Spleen (tissue), 7 donors: Measurements from ENCODE around the gene DENND1C.

ENCODE experiments used
- CTCF ChIP-seq, 11 experiments: fragments of 200-600 bp in 7 of 11; fragments of 450-650 bp in 4 of 11; sonication (generic) in 4 of 11; IDR thresholded peaks in 8 of 11; conservative IDR thresholded peaks in 3 of 11; 1 replicate in 7 of 11; 2 replicates in 4 of 11; pipeline versions ENCODE4 v1.4.0 to v1.8.0; 2016 to 2021; ENCODE audit warnings: antibody characterized with exemption in 11 of 11, inconsistent platforms in 4 of 11, mild to moderate bottlenecking in 1 of 11
- POLR2A ChIP-seq, 3 donors: fragments of 450-650 bp; IDR thresholded peaks; one replicate each; pipeline ENCODE4 v1.5.1; 2017; ENCODE audit warnings: antibody characterized with exemption in 3 of 3, mild to moderate bottlenecking in 1 of 3
- POLR2AphosphoS5 ChIP-seq, 3 donors: sonication (generic); formaldehyde crosslinking; IDR thresholded peaks; one replicate each; pipeline ENCODE4 v1.5.1; 2017; ENCODE audit warnings: antibody characterized with exemption in 3 of 3
- donor health status: DM: no; HTN: no; CAD: no; lungs with moderate emphysema.
- donor health status: DM: no; HTN: no; CAD: no.
- donor health status: DM: no; HTN: no; CAD: no.

GRCh38 chr19:6424195-6424938 is 57.2 kb downstream of the DENND1C start, which contains the start of gene KHSRP:
- peak; percentile 93 to 95 (median 93) for TF ChIP-seq POLR2AphosphoS5 (IDR thresholded peaks at IDR 0.05)
- no peak for TF ChIP-seq CTCF (IDR thresholded peaks at IDR 0.05 in 8 of 11, conservative IDR thresholded peaks at IDR 0.05 in 3 of 11)
- TF ChIP-seq POLR2A (IDR thresholded peaks at IDR 0.05), result peak in 1 of 3 donors; percentile 76
